K562 treated with DMSO at 1 percent for 12 hours (cell line): ENCODE measurements around the gene IFIH1. TPM values are rescaled to one million over a fixed set of nuclear protein-coding genes. Genes with fewer than 3 reads are reported as not detected.

Experiments
- total RNA-seq: library from RNA; unstranded; fragments of 300-600 nt; gene quantifications from 2 replicates; pipeline ENCODE4 v1.2.3, GENCODE V29; 2022; ENCODE audit not compliant: insufficient read depth

The IFIH1 gene
- 3.2 and 10.4 TPM in 2 replicates for total RNA-seq

DNA sequence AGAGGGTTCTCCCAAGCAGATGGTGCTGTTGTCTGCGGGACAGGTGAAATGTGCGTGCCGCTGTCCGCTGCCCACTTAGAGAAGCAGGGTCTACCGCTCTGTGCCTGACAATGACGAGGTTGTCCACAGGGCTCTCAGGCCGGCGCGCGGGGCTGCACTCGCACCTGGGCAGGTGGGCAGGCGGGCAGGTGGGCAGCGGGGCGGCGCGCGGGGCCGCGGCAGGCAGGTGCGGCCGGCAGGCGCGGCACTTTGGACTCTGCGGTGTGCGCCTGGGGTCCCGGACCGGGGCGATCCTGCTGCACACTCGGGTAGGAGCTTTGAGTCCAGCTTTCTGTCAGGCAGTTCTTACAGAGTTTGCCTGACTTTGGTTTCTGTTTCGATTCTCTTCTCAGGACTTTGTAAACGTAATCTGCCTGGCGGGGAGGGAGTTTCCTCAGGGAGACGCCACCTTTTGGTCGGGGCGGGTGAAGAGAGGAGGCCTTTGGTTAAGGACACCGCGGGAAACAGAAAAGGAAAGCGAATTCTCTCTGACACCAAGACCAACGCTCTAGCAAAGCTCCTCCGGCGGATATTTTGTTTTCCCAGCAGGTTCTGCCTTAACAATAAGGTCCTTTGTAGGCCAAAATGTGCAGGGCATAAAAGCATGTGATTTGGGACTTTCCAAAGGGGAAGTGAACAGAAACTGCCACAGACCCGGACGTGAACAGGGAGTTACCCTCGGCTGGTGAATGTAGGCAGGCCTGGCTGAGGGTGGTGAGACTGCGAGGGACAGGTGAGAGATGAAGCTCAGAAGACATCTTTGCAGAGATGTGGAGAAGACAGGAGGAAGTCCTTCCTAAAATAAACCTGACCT is at the start of gene IFIH1:
TSS of gene IFIH1 (minus strand) at position 357 of the 853 bp plus-strand sequence. CDS start 377 bp downstream, outside the sequence.

DNA sequence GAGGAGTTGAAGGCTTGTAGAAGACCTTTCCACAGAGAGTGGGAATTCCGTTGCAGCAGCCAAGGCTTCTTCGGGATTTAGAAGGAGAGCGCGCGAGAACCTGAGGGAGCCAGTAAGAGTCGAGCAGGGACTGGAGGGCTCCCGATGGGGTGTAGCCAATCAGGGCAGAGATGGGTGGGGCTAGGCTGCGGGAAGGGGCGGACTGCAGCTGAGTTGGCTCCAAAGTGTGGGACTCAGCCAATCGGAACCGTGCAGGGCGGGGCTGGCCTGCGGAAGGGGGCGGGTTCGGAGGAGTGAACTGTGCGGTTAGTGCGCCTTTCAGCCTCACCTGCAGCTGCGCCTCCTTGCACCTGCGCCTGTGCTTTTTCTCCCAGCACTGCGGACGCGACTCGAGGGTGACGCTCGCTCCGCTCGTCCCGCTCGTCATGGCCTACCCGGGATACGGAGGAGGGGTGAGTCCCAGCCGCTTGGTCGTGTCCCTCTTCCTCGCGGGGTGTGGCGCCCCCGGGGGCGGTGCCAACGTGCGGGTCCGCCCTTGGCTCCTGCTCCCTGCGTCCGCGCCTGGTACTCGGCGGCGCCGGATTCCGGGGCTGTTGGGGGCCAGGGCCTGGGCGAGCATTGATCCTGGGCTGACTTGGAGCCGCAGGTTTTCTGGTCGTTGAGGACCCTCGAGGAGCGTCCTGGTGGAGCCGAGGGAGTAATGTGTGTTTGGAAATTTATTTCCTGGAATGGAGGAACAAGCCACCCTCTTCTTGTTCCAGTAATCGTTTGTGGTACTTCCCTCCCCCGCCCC is 25.5 kb upstream of the IFIH1 start, which contains the start of gene GCA:
TSS of gene GCA (plus strand) at position 309 of the 793 bp plus-strand sequence. CDS start at position 426, 117 bp downstream.

DNA sequence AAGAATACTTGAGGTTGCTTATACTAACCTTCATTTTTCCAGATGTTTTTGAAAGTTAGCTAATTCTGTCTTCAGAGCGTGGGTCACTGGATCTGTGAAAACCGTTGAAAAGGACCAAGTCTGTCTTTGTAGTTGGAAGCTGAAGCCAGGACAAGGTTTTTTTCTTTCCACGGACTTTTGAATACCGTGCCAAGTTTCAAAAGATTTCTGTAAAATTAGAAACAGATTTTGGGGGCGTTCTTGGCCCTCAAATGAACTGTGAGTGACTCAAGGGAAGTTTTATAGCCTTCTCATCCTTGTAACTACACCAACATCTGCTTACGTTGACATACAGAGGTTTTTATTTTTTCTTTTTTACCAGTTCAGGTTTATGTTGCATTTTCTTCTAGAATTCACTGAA is 75.2 kb downstream of the IFIH1 start, which contains the start of gene FAP:
TSS of gene FAP (minus strand) at position 152 of the 400 bp plus-strand sequence. CDS start at position 34, 118 bp downstream.

Other genes starting within 250 kb of the IFIH1 start
- gene DPP4, start 244.5 kb downstream of the IFIH1 start, total RNA-seq: not detected in 2 replicates
- gene GCG, start 166.4 kb downstream of the IFIH1 start, total RNA-seq: not detected in 2 replicates
- gene FAP, start 75.2 kb downstream of the IFIH1 start, total RNA-seq: not detected in 2 replicates
- 0.73 and 3.8 TPM in 2 replicates for gene GCA, start 25.4 kb upstream of the IFIH1 start, total RNA-seq